ENCODE results near the gene FHIT.
"Not testable (repeated sequence)": the region's sequence is repeated elsewhere in the genome, so short reads cannot be mapped to it uniquely, and the experiment has no call there.

FHIT gene

GRCh38 chr3:60697132-60697531 lies 554.1 kb downstream of the FHIT start:
- TF ChIP-seq CTCF (conservative IDR thresholded peaks at IDR 0.05; ENCODE audit: low read depth, low read length), result no peak
- no peak overlapping the region for H3K4me3 ChIP-seq (ENCODE audit: low read length)
- DNase-seq (ENCODE audit: low read depth), result no peak

GRCh38 chr3:60696428-60697125 lies 554.7 kb downstream of the FHIT start:
- TF ChIP-seq CTCF (conservative IDR thresholded peaks at IDR 0.05; ENCODE audit: low read depth, low read length), result no peak
- no peak overlapping the region for H3K4me3 ChIP-seq (ENCODE audit: low read length)
- DNase-seq (ENCODE audit: low read depth), result no peak

- no peak for DNase-seq (ENCODE audit: low read depth)
- H3K4me3 ChIP-seq (ENCODE audit: low read length), result no peak overlapping the region
- TF ChIP-seq CTCF (conservative IDR thresholded peaks at IDR 0.05; ENCODE audit: low read depth, low read length), result no peak
These were observed 575.8 kb downstream of the FHIT start for GRCh38 chr3:60675424-60675823.

- H3K4me3 ChIP-seq (ENCODE audit: low read length), result no peak overlapping the region
- DNase-seq (ENCODE audit: low read depth), result no peak
- no peak for TF ChIP-seq CTCF (conservative IDR thresholded peaks at IDR 0.05; ENCODE audit: low read depth, low read length)
These were observed 576.4 kb downstream of the FHIT start for GRCh38 chr3:60674870-60675269.

GRCh38 chr3:60673123-60673522 lies 578.1 kb downstream of the FHIT start:
- no peak for TF ChIP-seq CTCF (conservative IDR thresholded peaks at IDR 0.05; ENCODE audit: low read depth, low read length)
- H3K4me3 ChIP-seq (ENCODE audit: low read length), result no peak overlapping the region
- no peak for DNase-seq (ENCODE audit: low read depth)

GRCh38 chr3:60672337-60672736 lies 578.9 kb downstream of the FHIT start:
- not testable (repeated sequence) for DNase-seq (ENCODE audit: low read depth); H3K4me3 ChIP-seq (ENCODE audit: low read length)

GRCh38 chr3:60669636-60670035 lies 581.6 kb downstream of the FHIT start:
- no peak overlapping the region for H3K4me3 ChIP-seq (ENCODE audit: low read length)
- DNase-seq (ENCODE audit: low read depth), result no peak
- TF ChIP-seq CTCF (conservative IDR thresholded peaks at IDR 0.05; ENCODE audit: low read depth, low read length), result no peak
